DND-41 (cell line): ENCODE results near the gene SPTLC3.

Source experiments
- ATAC-seq: fragments of 200-7000 bp; cut with Tn5 transposase; 3 replicates; pipeline ENCODE4 v1.9.1; 2021; ENCODE audit warnings: low read depth; ENCODE audit not compliant: insufficient read depth
- DNase-seq: peaks from one replicate; pipeline ENCODE4 v3.0.0-alpha.2; 2020
- H2AFZ ChIP-seq: 2 replicates; pipeline ENCODE4 v1.6.0; 2012; ENCODE audit warnings: low read depth, low read length
- H3K27ac ChIP-seq: 2 replicates; pipeline ENCODE4 v1.5.1; 2012; ENCODE audit warnings: low read length, inconsistent platforms
- H3K27me3 ChIP-seq: fragments of 200-600 bp; sonication (generic); 2 replicates; pipeline ENCODE4 v1.6.0; 2012; ENCODE audit warnings: low read length, mild to moderate bottlenecking, inconsistent platforms; ENCODE audit not compliant: insufficient read depth, poor library complexity
- H3K36me3 ChIP-seq: 2 replicates; pipeline ENCODE4 v1.5.1; 2012; ENCODE audit warnings: low read length, inconsistent platforms; ENCODE audit not compliant: insufficient read depth
- H3K4me1 ChIP-seq: 2 replicates; pipeline ENCODE4 v1.5.1; 2012; ENCODE audit warnings: mild to moderate bottlenecking, low read length; ENCODE audit not compliant: insufficient read depth
- H3K4me2 ChIP-seq: 2 replicates; pipeline ENCODE4 v1.6.0; 2012; ENCODE audit warnings: mild to moderate bottlenecking, moderate library complexity, low read length, inconsistent platforms; ENCODE audit not compliant: insufficient read depth
- H3K4me3 ChIP-seq, 2 experiments: fragments of 200-600 bp in 1 of 2; shearing (Covaris generic) in 1 of 2; 2 replicates each; pipeline ENCODE4 v1.5.1; 2012 to 2016; ENCODE audit warnings: inconsistent platforms in 2 of 2, low read length in 2 of 2, mild to moderate bottlenecking in 2 of 2, low read depth in 1 of 2, moderate library complexity in 1 of 2
- H3K79me2 ChIP-seq: 2 replicates; pipeline ENCODE4 v1.6.0; 2012; ENCODE audit warnings: low read length, inconsistent platforms; ENCODE audit not compliant: insufficient read depth
- H3K9ac ChIP-seq: 2 replicates; pipeline ENCODE4 v1.6.0; 2012; ENCODE audit warnings: low read depth, mild to moderate bottlenecking, inconsistent platforms, low read length, moderate library complexity
- H3K9me3 ChIP-seq: 2 replicates; pipeline ENCODE4 v1.5.1; 2012; ENCODE audit warnings: low read length, moderate library complexity, mild to moderate bottlenecking, inconsistent platforms; ENCODE audit not compliant: insufficient read depth, severe bottlenecking
- H4K20me1 ChIP-seq: 2 replicates; pipeline ENCODE4 v1.6.0; 2012; ENCODE audit warnings: low read length; ENCODE audit not compliant: insufficient read depth
- EZH2 ChIP-seq: IDR thresholded peaks from 3 replicates; pipeline ENCODE4 v1.6.1; 2012; ENCODE audit warnings: borderline replicate concordance, low read depth, mild to moderate bottlenecking, moderate library complexity, low read length, inconsistent platforms; ENCODE audit not compliant: severe bottlenecking
- TF ChIP-seq, protein P1 (sequence below): IDR thresholded peaks from 2 replicates; pipeline ENCODE4 v1.5.1; 2012; ENCODE audit warnings: borderline replicate concordance, low read length, moderate library complexity, mild to moderate bottlenecking; ENCODE audit not compliant: poor library complexity, severe bottlenecking; ENCODE audit errors: extremely low read depth

Gene SPTLC3

DNA sequence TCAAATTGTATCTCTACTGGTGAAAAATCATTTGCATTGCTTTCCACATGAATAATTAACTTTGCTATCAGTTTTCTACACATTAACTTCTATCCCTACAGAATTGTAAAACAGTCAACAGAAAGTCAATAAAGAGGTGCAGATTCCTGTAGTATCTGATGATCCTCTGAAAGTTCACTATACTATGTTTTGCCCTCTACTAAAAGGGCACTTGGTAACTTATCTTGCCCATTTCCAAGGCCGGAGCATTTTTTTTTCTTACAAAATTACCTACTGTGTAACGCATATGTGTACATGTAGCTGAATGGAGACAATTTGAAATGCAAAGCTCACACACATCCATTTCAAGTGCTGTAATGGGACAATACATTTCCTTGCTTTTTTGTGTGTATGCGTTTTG lies 9.6 kb upstream of the SPTLC3 start:
- Histone ChIP-seq H3K4me1 (no peaks in the 10 kb centered on the region), H3K27me3 (no peaks in the 10 kb centered on the region), H3K4me2 (no peak overlapping the region), H2AFZ (no peak overlapping the region), H3K9ac (no peak overlapping the region), H3K36me3 (no peaks in the 10 kb centered on the region), H3K27ac (no peak overlapping the region), H3K9me3 (no peaks in the 10 kb centered on the region), H3K4me3 (no peak overlapping the region), H3K79me2 (no peaks in the 10 kb centered on the region), H4K20me1 (no peaks in the 10 kb centered on the region)
- DNase-seq (no peak), ATAC-seq (no peak)
- TF ChIP-seq, protein P1, sequence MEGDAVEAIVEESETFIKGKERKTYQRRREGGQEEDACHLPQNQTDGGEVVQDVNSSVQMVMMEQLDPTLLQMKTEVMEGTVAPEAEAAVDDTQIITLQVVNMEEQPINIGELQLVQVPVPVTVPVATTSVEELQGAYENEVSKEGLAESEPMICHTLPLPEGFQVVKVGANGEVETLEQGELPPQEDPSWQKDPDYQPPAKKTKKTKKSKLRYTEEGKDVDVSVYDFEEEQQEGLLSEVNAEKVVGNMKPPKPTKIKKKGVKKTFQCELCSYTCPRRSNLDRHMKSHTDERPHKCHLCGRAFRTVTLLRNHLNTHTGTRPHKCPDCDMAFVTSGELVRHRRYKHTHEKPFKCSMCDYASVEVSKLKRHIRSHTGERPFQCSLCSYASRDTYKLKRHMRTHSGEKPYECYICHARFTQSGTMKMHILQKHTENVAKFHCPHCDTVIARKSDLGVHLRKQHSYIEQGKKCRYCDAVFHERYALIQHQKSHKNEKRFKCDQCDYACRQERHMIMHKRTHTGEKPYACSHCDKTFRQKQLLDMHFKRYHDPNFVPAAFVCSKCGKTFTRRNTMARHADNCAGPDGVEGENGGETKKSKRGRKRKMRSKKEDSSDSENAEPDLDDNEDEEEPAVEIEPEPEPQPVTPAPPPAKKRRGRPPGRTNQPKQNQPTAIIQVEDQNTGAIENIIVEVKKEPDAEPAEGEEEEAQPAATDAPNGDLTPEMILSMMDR, result no peak
- no peak for TF ChIP-seq EZH2

DNA sequence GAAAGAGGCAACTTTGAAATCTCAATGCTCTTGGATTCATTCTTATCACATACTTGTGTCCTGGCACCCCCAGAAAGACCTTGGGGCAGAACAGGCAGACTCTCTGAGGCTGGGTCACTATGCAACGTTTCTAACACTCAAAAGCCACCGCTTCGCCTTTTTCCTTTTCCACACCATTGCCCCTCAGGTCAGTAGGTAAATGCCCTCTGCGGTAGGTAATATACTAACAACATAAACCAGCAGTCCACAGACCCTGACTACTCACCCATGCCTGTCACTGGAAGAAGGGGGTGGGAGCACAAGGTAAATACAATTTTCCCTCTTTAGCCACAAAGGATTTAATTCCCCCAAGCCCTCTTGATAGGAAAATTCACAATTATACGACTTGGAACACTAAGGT lies 6.5 kb upstream of the SPTLC3 start:
- no peak overlapping the region for H3K9ac ChIP-seq
- no peak for TF ChIP-seq EZH2
- TF ChIP-seq, protein P1, result no peak

DNA sequence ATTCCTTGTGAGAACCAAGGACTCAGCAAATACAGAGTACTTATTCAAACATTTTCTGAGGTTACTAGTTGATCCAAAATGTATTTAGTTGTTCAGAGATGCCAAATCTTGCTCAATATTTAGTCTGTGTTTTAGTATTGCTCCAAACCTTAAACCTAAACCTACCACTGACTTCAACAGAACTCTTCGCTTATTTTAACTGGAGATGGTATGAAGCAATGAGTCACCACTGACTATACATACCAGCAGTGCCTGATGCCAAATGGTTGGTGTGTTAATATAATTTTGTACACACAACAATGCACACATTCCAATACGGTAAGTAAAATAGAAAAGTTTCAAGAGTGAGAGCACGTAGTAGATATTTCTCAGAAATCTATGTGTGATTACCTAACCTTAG lies 1.9 kb upstream of the SPTLC3 start:
- Histone ChIP-seq H4K20me1 (no peaks in the 10 kb centered on the region), H2AFZ (no peak overlapping the region)
- ATAC-seq, result no peak

More for the DNA sequence above, 6.5 kb upstream of the SPTLC3 start:
- Histone ChIP-seq H3K9me3 (no peaks in the 10 kb centered on the region), H3K4me3 (no peak overlapping the region), H3K4me1 (no peaks in the 10 kb centered on the region), H3K79me2 (no peaks in the 10 kb centered on the region), H3K27me3 (peaks cover 5% of the 10 kb centered on the region), H3K27ac (no peak overlapping the region), H3K4me2 (no peak overlapping the region), H3K36me3 (no peaks in the 10 kb centered on the region), H2AFZ (no peak overlapping the region), H4K20me1 (no peaks in the 10 kb centered on the region)
- ATAC-seq (no peak), DNase-seq (no peak)

More for the DNA sequence above, 1.9 kb upstream of the SPTLC3 start:
- Histone ChIP-seq H3K27ac (no peak overlapping the region), H3K36me3 (no peaks in the 10 kb centered on the region), H3K27me3 (peaks cover 23% of the 10 kb centered on the region), H3K9ac (no peak overlapping the region), H3K4me3 (no peak overlapping the region), H3K4me1 (peaks cover 8% of the 10 kb centered on the region), H3K9me3 (no peaks in the 10 kb centered on the region), H3K79me2 (no peaks in the 10 kb centered on the region), H3K4me2 (no peak overlapping the region)
- DNase-seq, result no peak
- TF ChIP-seq EZH2, result no peak
- TF ChIP-seq, protein P1, result no peak
